ENCODE measurements around the gene TEKT5.

DNA sequence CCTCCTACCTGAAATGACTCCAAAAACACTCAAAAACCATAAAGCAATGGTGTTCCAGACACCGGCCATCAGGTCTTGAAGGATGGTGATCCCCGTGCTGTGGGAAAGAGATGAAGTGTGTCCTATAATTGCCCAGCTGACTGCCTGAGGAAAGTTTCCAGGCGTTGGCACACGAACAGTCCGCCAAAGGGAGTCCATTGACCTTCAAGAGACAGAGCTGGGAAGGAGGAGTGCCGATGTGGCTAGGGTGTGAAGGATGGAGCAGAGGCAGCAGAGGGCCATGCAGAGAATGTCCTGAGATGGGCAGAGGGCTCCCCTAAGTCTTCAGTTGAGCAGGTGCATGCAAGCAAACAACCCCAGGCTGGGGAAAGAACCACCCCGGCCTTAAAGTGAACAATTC lies 37.1 kb upstream of the TEKT5 start:
- TF ChIP-seq, protein P1, sequence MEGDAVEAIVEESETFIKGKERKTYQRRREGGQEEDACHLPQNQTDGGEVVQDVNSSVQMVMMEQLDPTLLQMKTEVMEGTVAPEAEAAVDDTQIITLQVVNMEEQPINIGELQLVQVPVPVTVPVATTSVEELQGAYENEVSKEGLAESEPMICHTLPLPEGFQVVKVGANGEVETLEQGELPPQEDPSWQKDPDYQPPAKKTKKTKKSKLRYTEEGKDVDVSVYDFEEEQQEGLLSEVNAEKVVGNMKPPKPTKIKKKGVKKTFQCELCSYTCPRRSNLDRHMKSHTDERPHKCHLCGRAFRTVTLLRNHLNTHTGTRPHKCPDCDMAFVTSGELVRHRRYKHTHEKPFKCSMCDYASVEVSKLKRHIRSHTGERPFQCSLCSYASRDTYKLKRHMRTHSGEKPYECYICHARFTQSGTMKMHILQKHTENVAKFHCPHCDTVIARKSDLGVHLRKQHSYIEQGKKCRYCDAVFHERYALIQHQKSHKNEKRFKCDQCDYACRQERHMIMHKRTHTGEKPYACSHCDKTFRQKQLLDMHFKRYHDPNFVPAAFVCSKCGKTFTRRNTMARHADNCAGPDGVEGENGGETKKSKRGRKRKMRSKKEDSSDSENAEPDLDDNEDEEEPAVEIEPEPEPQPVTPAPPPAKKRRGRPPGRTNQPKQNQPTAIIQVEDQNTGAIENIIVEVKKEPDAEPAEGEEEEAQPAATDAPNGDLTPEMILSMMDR (IDR thresholded peaks at IDR 0.05), result no peak
- TF ChIP-seq POLR2A (IDR thresholded peaks at IDR 0.05), result no peak

Measured in uterus (tissue), 2 donors.